DLD1 (cell line): Measurements from ENCODE around the gene GSG1L.

Experiments used
- in situ Hi-C: cut with HindIII; loops from 2 replicates; pipeline ENCODE4 v1.10.0; 2017; ENCODE audit warnings: low sequenced_read_pairs

GSG1L gene

GRCh38 chr16:28033870-28034269 lies 29.6 kb downstream of the GSG1L start:
- in situ Hi-C loops, result no loop called here

GRCh38 chr16:28029387-28030002 lies 34.0 kb downstream of the GSG1L start:
- in situ Hi-C loops, result no loop called here

DNA sequence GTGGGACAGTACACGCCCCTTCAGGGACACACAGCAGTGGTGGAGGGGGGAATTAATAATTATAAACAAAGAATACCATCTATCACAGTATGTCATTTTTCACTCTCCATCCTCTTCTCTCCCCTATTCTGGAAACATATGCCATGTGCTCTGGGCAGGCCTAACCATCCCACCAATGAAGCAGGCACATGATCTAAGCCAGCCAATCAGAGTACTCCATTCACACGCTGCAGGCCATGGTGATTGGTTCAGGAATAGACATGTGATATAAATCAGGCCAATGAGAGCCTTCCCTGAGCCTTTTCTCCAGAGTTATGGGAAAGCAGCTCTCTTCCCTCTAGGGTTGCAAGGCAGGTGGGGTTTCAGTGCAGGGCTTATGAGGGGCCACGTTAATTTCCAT lies 36.5 kb downstream of the GSG1L start:
- in situ Hi-C loops, result no loop called here

- in situ Hi-C loops, result no loop called here
Measured at GRCh38 chr16:28025631-28026030, 37.9 kb downstream of the GSG1L start.

DNA sequence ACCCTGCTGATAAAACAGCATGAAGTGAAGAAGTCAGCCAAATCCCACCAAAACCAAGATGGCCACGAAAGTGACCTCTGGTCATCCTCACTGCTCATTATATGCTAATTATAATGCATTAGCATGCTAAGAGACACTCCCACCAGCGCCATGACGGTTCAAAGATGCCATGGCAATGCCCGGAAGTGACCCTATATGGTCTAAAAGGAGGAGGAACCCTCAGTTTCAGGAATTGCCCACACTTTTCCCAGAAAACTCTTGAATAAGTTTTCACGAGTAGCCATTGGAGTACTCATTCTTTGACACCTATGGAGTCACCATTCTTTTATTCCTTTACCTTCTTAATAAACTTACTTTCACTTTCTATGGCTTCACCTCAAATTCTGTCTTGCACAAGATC lies 44.3 kb downstream of the GSG1L start:
- in situ Hi-C loops, result no loop called here

DNA sequence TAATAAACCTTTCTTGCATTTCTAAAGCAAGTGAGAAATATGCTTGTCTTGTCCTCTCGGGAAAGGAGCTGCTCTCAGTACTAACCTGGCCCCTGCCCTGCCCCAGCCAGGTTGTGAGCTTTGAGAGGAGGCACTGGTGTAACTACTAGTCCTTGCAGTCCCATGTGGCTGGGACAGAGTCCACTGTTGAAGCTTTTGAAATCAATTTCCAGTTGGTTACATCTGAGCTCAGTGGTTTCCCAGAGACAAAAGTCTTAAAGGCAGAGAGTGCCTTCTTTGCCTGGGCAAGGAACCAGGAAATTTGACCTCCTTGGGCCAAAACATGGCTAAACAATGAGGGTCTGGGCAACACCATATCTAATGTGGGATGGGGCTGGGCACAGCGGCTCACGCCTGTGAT lies 48.7 kb downstream of the GSG1L start:
- in situ Hi-C loops, result no loop called here

- in situ Hi-C loops, result no loop called here
Measured at GRCh38 chr16:28013878-28014277, 49.6 kb downstream of the GSG1L start.

DNA sequence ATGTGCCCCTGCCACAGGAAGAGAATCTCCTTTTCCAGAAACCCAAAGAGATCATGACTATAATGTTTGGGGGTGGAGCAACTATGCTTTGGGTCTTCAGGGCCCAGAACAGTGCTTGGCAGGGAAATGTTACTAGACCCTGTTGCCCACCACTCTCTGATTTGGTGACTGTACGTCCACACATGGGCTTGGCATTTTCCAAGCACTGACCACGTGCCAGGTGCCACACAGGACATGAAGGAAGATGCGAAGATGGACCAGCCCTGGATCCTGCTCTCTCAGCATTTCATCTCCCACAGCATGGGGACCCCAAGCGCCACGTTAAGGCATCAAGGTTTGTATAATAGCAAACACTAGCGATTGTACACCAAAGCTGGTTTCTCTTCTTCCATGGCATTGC lies 50.1 kb downstream of the GSG1L start:
- in situ Hi-C loops, result no loop called here

DNA sequence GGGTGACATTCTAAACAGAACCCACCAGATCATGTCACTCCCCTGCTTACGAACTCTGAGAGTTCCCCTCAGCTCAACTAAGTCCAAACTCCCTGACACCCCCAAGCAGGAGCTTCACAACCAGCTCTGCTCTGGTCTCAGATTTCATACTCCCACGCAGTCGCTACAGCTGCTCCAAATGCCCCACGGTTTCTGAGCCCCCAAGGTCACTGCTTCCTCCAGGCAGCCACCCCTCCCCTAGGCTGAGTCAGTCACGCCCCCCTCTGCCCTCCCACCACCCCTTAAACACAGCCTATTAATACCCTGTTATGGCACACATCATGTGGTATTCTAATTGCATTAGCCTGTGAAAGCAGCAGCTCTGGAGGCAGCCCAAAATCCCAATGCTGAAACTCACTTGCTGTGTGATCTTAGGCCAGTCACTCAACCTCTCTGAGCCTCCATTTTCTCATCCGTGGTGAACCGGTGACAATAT lies 51.5 kb downstream of the GSG1L start:
- in situ Hi-C loops, result no loop called here

- in situ Hi-C loops, result no loop called here
Measured at GRCh38 chr16:28011223-28011622, 52.3 kb downstream of the GSG1L start.

DNA sequence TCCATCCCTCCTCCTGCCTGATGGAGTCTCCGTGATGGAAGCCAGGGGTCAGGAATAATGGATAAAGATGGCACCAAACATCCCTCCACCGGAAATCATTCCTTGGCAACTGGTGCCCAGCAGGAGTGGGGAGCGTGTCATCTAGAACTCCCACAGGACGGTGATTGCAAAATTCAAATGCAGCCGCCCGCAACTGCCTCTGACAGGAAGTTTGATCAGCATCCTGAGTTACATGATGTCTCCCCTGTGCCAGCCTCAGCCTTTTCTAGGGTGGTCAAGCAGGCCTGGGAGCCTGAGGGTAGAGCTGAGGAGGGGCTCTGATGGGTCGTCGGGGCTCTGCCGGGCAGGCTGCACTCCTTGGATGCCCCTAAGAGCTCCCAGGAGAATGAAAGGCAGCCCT lies 52.8 kb downstream of the GSG1L start:
- in situ Hi-C loops, result no loop called here

DNA sequence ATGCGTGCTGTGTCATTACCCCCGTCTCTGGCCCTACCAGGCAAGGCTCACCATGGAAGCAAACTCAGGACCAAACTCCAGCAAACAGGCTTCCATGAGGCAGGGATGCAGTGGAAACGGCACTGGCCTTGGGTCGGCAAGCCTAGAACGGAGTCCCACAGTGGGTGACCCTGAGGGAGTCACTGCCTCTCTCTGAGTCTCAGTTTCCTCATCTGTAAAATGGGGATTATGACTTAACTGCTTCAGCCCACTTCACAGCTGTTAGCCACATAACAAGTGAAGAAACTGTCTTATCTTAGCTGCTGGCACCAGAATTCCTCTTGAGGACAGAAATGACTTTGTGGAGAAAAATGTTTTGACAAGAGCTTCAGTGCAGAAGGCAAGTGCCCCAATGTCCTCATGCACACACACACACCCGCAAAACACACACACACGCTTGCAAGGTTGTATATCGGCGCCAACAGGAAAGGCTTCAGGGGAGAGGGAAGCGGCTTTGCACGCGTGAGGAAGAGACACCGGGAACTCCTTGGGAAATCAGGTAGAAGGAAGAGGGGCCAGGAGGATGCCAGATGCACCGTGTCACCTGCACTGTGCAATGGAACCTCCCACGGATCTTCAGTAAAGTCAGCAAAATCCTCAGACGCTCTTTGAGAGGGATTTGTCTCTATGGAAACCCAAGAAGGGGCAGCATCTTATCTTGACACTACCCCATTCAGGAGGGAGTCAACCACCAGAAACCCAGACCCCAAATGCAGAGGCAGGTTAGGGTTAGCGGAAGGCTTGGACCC lies 53.7 kb downstream of the GSG1L start:
- in situ Hi-C loops, result no loop called here

- in situ Hi-C loops, result no loop called here
Measured at GRCh38 chr16:28003923-28004322, 59.6 kb downstream of the GSG1L start.

GRCh38 chr16:28003021-28003865 lies 60.3 kb downstream of the GSG1L start:
- in situ Hi-C loops, result no loop called here

DNA sequence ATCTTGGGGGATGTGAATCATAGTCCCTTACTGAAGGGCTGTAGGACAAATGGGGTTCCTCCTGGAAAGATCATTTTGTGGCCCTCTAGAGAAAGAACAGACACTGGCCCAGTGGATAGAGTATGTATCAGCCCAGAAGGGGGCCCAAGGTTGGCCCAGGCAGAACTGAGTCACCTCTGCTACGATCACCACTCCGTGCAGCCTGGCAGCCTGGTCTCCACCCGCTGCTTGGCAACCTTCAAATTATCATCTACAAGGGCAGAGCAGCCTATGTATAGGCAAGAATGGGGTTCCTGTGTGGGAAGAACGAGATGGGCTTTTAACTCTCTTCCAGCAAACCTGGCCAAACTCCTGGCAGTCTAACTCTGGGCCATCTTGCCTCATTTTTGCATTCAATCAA lies 61.9 kb downstream of the GSG1L start:
- in situ Hi-C loops, result no loop called here

DNA sequence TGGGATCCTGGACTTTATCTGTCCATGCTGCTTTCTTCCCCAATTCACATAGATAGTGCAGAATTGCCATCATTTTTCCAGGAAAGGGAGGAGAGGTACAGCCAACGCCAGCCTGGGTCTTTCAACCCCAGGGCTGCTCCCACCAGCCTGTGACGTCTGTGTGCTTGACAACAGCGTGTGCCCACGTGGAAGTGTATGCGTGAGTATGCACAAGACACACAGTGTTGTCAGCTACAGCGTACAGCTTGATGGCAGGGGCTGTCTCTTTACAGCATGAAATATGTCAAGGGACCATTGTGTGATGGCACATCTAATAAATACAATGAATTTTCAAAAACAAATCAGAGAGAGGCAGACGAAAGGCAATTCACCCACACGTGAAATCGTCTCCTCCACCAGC lies 62.3 kb downstream of the GSG1L start:
- in situ Hi-C loops, result no loop called here

DNA sequence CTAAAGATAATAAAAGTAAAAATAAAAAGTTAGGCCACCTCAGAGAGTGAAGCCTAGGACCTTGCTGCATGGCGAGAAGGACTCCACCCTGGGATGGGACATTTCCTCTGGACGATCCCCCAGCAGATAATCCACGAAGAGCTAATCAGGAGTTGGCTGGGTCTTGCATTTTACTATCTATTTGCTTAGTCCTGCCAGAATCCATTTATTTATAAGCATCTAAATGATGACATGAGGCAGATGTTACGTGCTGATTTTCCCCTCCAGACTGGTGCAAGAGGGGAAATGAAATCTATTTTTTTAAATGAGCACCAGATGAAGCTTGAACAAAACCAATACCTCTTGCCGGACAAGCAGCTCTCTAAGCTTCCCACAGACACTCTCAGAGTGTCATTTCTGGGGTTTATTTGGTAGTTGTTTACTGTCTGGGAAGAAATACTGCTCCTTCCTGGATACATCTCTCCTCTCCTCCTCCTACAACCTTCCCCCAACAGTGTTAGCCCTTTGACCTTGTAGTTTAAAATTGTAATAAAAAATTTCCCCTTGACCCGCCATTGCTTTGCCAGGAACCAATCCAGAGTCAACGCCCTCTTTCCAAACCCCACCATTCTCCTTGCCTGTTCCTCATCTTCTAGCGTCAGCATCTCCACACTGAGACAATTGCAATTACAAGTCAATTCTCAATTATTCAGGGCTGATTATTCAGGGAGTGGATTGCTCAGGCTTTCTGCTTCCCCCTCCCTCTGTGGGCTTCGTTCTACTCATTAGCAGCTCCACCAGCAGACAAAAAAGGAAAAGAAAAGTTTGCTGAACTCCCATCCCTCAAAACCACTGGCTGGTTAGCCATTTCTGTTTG lies 63.0 kb downstream of the GSG1L start:
- in situ Hi-C loops, result no loop called here

- in situ Hi-C loops, result no loop called here
Measured at GRCh38 chr16:27999687-28000086, 63.8 kb downstream of the GSG1L start.

GRCh38 chr16:27995378-27995777 lies 68.1 kb downstream of the GSG1L start:
- in situ Hi-C loops, result no loop called here

- in situ Hi-C loops, result no loop called here
Measured at GRCh38 chr16:27994686-27995085, 68.8 kb downstream of the GSG1L start.

GRCh38 chr16:27993587-27993986 lies 69.9 kb downstream of the GSG1L start:
- in situ Hi-C loops, result no loop called here
